T-helper 1 cell treated with Interleukin-12 subunit alpha and Interleukin-12 subunit beta and Interleukin-4 antibody, amounts not matched to agents 30 μg/mL and 1 μg/mL, for 36 hours (primary cell): ENCODE measurements around the gene TSBP1.
"Not testable (repeated sequence)": the region's sequence is repeated elsewhere in the genome, so short reads cannot be mapped to it uniquely, and the experiment has no call there.

Experiments used
- H3K27ac Mint-ChIP-seq: one replicate; pipeline ENCODE4 v1.8.0; 2021; ENCODE audit warnings: mild to moderate bottlenecking, mixed read lengths
- H3K27me3 Mint-ChIP-seq: one replicate; pipeline ENCODE4 v1.8.0; 2021; ENCODE audit warnings: low read depth, mixed read lengths
- H3K36me3 Mint-ChIP-seq: one replicate; pipeline ENCODE4 v1.8.0; 2021; ENCODE audit warnings: low read depth, mixed read lengths
- H3K4me1 Mint-ChIP-seq: one replicate; pipeline ENCODE4 v1.8.0; 2021; ENCODE audit warnings: low read depth, mixed read lengths
- H3K4me3 Mint-ChIP-seq: one replicate; pipeline ENCODE4 v1.8.0; 2021; ENCODE audit warnings: mild to moderate bottlenecking, moderate library complexity, mixed read lengths
- H3K9me3 Mint-ChIP-seq: one replicate; pipeline ENCODE4 v1.8.0; 2021; ENCODE audit warnings: mixed read lengths

The TSBP1 gene

GRCh38 chr6:32337186-32337805, 34.4 kb downstream of the TSBP1 start:
- no peak overlapping the region for H3K4me3 Mint-ChIP-seq
- H3K9me3 Mint-ChIP-seq = no peaks in the 10 kb centered on the region
- peaks cover 60% of the 10 kb centered on the region for H3K27me3 Mint-ChIP-seq
- H3K4me1 Mint-ChIP-seq = no peaks in the 10 kb centered on the region
- no peak overlapping the region for H3K27ac Mint-ChIP-seq
- H3K36me3 Mint-ChIP-seq = no peaks in the 10 kb centered on the region

DNA sequence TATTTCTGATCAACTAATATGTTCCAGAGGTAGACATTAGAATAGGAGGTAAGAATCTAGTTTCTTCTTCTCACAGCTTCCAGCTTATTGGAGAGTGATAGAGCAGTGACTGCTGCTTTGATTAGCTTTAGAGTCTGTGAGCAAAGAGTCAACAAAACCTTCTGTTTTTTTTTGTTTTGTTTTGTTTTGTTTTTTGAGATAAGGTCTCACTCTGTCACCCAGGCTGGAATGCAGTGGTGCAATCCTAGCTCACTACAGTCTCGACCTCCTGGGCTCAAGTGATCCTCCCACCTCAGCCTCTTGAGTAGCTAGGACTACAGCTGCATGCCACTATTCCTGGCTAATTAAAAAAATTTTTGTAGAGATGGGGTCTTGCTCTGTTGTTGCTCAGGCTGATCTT, 39.3 kb downstream of the TSBP1 start:
- Mint-ChIP-seq H3K4me1 (no peaks in the 10 kb centered on the region), H3K4me3 (no peak overlapping the region), H3K27me3 (peaks cover 31% of the 10 kb centered on the region), H3K27ac (no peak overlapping the region), H3K36me3 (no peaks in the 10 kb centered on the region), H3K9me3 (no peaks in the 10 kb centered on the region)

DNA sequence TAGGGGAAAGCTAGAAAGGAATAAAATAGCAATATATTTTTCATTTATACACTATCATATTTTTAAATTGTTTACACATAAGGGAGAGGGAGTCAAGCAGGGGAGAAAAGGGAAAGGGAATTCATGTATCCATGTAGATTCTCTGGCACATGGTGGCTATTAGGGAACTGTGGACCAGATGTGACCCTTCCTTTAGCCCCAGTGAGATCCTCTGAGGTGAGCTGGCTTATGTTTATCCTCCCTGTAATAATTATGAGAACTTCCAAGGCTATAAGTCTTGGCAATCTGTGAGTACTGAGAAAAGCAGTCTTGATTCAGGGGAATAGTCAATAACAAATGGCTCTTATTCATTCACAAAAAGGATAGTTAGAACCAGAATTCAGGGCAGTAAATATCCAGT, 42.6 kb downstream of the TSBP1 start:
- Mint-ChIP-seq H3K27me3 (peaks cover 25% of the 10 kb centered on the region), H3K4me1 (peaks cover 3% of the 10 kb centered on the region), H3K27ac (no peak overlapping the region), H3K4me3 (no peak overlapping the region), H3K9me3 (no peaks in the 10 kb centered on the region), H3K36me3 (no peaks in the 10 kb centered on the region)

DNA sequence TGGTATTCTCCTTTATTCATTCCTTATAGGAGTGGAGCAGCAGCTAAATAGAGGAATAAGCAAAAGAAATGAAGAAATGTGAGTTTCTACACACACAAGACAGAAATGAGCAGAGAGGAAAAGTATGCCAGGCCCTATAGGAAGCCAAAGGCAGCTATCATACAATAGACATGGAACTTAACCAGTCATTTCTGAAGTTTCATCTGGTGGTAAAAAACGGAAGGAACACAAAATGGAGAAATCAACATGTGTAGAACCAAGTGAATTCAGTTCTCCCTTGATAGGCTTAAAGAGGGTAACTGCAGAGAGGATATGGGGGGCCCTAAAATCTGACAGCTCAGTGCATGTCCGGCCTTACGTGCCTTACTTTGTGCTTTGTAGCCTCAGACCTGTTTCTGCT, 44.6 kb downstream of the TSBP1 start:
- Mint-ChIP-seq H3K27ac (no peak overlapping the region), H3K4me1 (peaks cover 3% of the 10 kb centered on the region), H3K36me3 (no peaks in the 10 kb centered on the region), H3K27me3 (peaks cover 30% of the 10 kb centered on the region), H3K4me3 (no peak overlapping the region), H3K9me3 (no peaks in the 10 kb centered on the region)

- Mint-ChIP-seq H3K4me1 (no peaks in the 10 kb centered on the region), H3K27me3 (peaks cover 45% of the 10 kb centered on the region), H3K36me3 (no peaks in the 10 kb centered on the region), H3K4me3 (no peak overlapping the region), H3K9me3 (no peaks in the 10 kb centered on the region), H3K27ac (no peak overlapping the region)
Measured at GRCh38 chr6:32318501-32318900, 53.2 kb downstream of the TSBP1 start.

DNA sequence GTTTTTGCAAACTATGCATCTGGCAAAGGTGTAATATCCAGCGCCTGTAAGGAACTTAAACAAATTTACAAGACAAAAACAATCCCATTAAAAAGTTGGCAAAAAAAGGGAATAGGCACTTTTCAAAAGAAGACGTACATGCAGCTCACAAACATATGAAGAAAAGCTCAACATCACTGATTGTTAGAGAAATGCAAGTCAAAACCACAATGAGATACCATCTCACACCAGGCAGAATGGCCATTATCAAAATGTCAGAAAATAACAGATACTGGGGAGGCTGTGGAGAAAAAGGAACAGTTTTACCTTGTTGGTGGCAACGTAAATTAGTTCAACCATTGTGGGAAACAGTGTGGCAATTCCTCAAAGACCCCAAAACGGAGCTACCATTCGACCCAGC, 54.2 kb downstream of the TSBP1 start:
- H3K27me3 Mint-ChIP-seq = peaks cover 43% of the 10 kb centered on the region
- H3K36me3 Mint-ChIP-seq = no peaks in the 10 kb centered on the region
- no peaks in the 10 kb centered on the region for H3K4me1 Mint-ChIP-seq
- H3K4me3 Mint-ChIP-seq = no peak overlapping the region
- H3K9me3 Mint-ChIP-seq = no peaks in the 10 kb centered on the region
- no peak overlapping the region for H3K27ac Mint-ChIP-seq

DNA sequence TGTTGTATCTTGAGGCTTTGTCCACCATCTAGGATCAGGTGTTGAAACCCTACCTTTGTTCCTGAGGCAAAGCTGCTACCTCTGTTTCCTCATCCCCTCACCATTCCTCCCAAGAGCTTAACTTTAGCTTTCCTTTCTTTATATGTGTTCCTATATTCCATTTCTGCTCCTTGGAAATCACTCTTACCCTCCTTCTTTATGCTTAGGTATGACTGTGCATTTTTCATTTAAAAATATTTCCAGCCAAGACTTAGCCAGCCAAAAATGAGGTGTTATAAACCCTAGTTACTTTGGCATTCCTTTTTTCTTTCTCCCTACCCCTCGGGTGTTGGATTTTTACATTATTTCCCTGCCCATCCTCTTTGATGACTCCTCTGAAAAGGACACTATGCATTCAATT, 57.7 kb downstream of the TSBP1 start:
- Mint-ChIP-seq H3K36me3 (no peaks in the 10 kb centered on the region), H3K9me3 (no peaks in the 10 kb centered on the region), H3K27ac (no peak overlapping the region), H3K4me3 (no peak overlapping the region), H3K4me1 (no peaks in the 10 kb centered on the region), H3K27me3 (peaks cover 58% of the 10 kb centered on the region)

GRCh38 chr6:32298632-32299336, 72.9 kb downstream of the TSBP1 start:
- peaks cover under 1% of the 10 kb centered on the region for H3K4me1 Mint-ChIP-seq
- H3K4me3 Mint-ChIP-seq = no peak overlapping the region
- H3K36me3 Mint-ChIP-seq = no peaks in the 10 kb centered on the region
- H3K27me3 Mint-ChIP-seq = peaks cover 31% of the 10 kb centered on the region
- no peaks in the 10 kb centered on the region for H3K9me3 Mint-ChIP-seq
- no peak overlapping the region for H3K27ac Mint-ChIP-seq

GRCh38 chr6:32294980-32295379, 76.7 kb downstream of the TSBP1 start:
- peaks cover 52% of the 10 kb centered on the region for H3K27me3 Mint-ChIP-seq
- not testable (repeated sequence) for H3K36me3 Mint-ChIP-seq, H3K27ac Mint-ChIP-seq, H3K9me3 Mint-ChIP-seq, H3K4me3 Mint-ChIP-seq, H3K4me1 Mint-ChIP-seq

- Mint-ChIP-seq H3K27me3 (peaks cover 53% of the 10 kb centered on the region), H3K4me1 (no peaks in the 10 kb centered on the region), H3K36me3 (no peaks in the 10 kb centered on the region), H3K9me3 (no peaks in the 10 kb centered on the region), H3K27ac (no peak overlapping the region), H3K4me3 (no peak overlapping the region)
Measured at GRCh38 chr6:32294566-32294965, 77.1 kb downstream of the TSBP1 start.

- Mint-ChIP-seq H3K27me3 (peaks cover 50% of the 10 kb centered on the region), H3K4me3 (no peak overlapping the region), H3K36me3 (no peaks in the 10 kb centered on the region), H3K9me3 (no peaks in the 10 kb centered on the region), H3K27ac (no peak overlapping the region), H3K4me1 (no peaks in the 10 kb centered on the region)
Measured at GRCh38 chr6:32293695-32294094, 78.0 kb downstream of the TSBP1 start.

- Mint-ChIP-seq H3K4me1 (no peaks in the 10 kb centered on the region), H3K4me3 (no peak overlapping the region), H3K27me3 (peaks cover 61% of the 10 kb centered on the region), H3K9me3 (no peaks in the 10 kb centered on the region), H3K27ac (no peak overlapping the region), H3K36me3 (no peaks in the 10 kb centered on the region)
Measured at GRCh38 chr6:32291543-32291942, 80.2 kb downstream of the TSBP1 start.

GRCh38 chr6:32290886-32291450, 80.7 kb downstream of the TSBP1 start:
- H3K4me1 Mint-ChIP-seq = no peaks in the 10 kb centered on the region
- no peaks in the 10 kb centered on the region for H3K36me3 Mint-ChIP-seq
- H3K4me3 Mint-ChIP-seq = no peak overlapping the region
- H3K27ac Mint-ChIP-seq = no peak overlapping the region
- H3K9me3 Mint-ChIP-seq = no peaks in the 10 kb centered on the region
- peaks cover 63% of the 10 kb centered on the region for H3K27me3 Mint-ChIP-seq

DNA sequence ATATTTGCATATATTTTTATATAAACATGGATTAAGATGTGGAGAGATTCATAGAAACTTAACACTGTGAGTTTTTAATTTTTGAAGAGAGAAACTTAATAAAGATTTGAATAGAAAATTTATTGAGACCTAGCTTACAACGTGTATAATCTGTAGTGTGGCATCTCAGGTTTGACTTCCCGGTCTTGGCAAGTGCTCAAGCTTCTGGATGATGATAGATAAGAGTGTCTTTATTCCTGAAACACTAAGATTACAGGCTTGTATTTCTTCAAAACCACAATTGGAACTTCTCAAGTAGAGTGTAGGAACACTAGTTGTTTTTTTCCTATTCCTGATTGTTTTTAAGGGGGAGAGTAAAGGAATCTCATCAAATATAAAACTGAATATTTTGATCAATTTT, 83.3 kb downstream of the TSBP1 start:
- Mint-ChIP-seq H3K4me1 (no peaks in the 10 kb centered on the region), H3K27ac (no peak overlapping the region), H3K27me3 (peaks cover 67% of the 10 kb centered on the region), H3K9me3 (no peaks in the 10 kb centered on the region), H3K4me3 (no peak overlapping the region), H3K36me3 (no peaks in the 10 kb centered on the region)

DNA sequence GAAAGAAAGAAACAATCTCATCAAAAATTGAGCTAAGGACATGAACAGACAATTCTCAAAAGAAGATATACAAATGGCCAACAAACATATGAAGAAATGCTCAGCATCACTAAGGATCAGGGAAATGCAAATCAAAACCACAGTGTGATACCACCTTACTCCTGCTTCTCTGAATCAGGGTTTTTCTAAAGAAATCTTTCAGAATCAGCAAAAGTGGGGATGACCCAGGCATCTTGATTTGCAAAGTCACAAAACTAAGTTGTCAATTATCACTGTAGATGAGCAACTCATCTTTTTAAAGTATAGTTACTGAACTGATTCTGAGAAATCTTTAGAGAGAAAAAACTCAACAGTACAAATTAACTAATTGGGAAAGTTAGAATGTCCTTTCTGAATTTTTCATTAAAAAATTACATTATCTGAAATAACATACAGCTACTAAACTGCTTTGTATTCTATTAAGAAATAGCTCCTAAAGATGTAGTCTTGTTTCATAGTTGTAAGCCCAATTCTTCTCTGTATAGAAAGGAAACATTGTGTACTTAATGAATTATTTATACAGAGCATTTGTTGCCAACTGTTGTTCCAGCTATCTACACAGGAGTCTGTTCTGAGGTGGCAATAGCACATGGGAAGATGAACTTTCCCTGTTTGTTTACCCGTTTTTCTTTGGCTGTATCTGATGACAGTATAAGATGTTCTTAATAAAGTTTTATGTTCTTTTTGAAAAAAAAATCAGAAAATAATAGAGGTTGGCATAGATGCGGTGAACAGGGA, 97.7 kb downstream of the TSBP1 start:
- peaks cover 19% of the 10 kb centered on the region for H3K4me1 Mint-ChIP-seq
- peaks cover 24% of the 10 kb centered on the region for H3K27me3 Mint-ChIP-seq
- peaks cover 15% of the 10 kb centered on the region for H3K9me3 Mint-ChIP-seq
- H3K4me3 Mint-ChIP-seq, H3K27ac Mint-ChIP-seq, H3K36me3 Mint-ChIP-seq: not testable (repeated sequence)
